HG02798 (cell line): Measurements from ENCODE around the gene GZMM.

Experiments
- ATAC-seq: cut with Tn5 transposase; IDR thresholded peaks from one replicate; pipeline ENCODE4 v1.9.1; 2021; ENCODE audit warnings: mild to moderate bottlenecking; ENCODE audit not compliant: unreplicated experiment, poor library complexity

The GZMM gene

DNA sequence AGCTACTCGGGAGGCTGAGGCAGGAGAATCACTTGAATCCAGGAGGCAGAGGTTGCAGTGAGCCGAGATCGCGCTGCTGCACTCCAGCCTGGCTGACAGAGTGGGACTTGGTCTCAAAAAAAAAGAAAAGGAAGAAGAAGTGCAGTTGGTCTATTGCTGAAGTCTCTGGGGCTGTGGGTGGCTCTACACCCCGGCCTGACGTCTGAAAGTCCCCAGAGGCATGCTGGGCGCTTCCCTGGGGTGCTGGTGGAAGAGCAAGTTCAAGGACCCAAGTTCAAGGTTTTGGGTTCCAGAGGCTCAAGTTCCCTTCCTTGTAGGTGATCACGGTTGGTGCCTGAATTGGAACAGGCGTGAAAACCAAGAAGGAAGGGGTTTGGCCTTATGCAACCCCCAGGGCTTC, 49.7 kb downstream of the GZMM start:
- no peak for ATAC-seq

- ATAC-seq: no peak
These were observed 50.5 kb downstream of the GZMM start for GRCh38 chr19:594265-594870.

GRCh38 chr19:595326-596262, 51.7 kb downstream of the GZMM start:
- no peak for ATAC-seq

DNA sequence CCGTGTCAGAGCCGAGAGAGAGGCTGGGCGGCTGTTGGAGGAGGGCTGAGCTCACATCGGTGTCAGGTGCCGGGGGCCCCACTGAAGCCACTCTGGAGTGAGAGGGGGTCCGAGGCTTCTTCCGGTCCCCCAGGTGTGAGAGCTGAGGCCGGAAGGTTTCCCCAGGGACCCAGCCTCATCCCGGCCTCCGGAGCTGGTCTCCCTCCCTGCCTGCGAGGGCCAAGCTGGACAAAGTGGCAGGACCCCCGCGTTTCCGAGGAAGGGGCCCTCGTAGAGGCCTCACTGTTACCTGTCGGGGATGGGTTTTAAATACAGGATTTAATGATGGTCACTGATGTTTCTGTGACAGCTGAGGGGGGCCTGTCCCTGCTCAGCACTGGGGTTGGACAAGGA, 52.4 kb downstream of the GZMM start:
- ATAC-seq: no peak

- ATAC-seq: no peak
These were observed 53.8 kb downstream of the GZMM start for GRCh38 chr19:597406-598315.
